Measurements from ENCODE around the gene VPS51. TPM values are rescaled to one million over a fixed set of nuclear protein-coding genes. Genes with fewer than 3 reads are reported as not detected.
A peak's percentile ranks its signal among the peaks of the same experiment; 100 is the strongest.

The VPS51 gene
- total and polyA plus RNA-seq, 9 of the 15 experiments (the other 6 are each of a cell fraction or from before 2014, with no cell fraction given) = 1.8 to 143 (median 46.8) TPM

DNA sequence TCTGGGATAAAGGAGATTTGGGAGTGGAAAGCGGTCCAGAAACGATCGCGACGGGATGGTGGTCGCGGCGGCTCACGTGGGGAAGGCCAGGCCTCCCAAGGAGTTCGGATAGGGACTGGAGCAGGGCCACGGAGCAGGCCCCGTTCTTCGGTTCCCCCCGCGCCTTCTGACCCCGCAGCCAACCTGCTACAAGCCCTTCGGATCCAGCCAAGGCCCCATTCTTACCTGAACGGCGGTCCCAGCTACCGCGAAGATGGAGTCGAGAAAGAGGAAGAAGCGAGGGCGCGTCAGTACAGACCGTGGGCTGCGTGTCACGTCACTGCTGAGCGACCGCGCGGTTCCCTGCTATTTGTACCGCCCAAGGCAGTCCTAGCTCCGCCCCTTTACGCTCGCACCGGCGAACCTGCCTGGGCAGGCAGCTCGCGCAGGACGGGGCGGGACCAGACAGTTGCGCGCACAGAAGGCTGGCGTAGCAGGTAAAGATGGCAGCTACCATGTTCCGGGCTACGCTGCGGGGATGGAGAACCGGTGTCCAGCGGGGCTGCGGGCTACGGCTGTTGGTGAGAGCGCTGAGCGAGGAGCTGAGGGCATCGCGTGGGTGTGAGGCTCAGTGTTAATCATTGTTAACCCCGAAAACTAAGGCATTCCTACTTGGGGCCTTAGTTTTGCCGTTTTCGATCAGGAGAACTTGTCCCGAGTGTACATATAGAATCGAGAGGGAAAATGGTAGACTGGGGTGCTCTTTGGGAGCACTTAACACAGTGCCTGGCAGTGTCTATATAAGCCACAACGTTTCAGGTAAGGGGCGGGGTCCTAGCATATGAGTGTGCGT lies 26.1 kb downstream of the VPS51 start, which contains the start of the genes FAU and MRPL49 (continued):
- TF ChIP-seq, protein P1, sequence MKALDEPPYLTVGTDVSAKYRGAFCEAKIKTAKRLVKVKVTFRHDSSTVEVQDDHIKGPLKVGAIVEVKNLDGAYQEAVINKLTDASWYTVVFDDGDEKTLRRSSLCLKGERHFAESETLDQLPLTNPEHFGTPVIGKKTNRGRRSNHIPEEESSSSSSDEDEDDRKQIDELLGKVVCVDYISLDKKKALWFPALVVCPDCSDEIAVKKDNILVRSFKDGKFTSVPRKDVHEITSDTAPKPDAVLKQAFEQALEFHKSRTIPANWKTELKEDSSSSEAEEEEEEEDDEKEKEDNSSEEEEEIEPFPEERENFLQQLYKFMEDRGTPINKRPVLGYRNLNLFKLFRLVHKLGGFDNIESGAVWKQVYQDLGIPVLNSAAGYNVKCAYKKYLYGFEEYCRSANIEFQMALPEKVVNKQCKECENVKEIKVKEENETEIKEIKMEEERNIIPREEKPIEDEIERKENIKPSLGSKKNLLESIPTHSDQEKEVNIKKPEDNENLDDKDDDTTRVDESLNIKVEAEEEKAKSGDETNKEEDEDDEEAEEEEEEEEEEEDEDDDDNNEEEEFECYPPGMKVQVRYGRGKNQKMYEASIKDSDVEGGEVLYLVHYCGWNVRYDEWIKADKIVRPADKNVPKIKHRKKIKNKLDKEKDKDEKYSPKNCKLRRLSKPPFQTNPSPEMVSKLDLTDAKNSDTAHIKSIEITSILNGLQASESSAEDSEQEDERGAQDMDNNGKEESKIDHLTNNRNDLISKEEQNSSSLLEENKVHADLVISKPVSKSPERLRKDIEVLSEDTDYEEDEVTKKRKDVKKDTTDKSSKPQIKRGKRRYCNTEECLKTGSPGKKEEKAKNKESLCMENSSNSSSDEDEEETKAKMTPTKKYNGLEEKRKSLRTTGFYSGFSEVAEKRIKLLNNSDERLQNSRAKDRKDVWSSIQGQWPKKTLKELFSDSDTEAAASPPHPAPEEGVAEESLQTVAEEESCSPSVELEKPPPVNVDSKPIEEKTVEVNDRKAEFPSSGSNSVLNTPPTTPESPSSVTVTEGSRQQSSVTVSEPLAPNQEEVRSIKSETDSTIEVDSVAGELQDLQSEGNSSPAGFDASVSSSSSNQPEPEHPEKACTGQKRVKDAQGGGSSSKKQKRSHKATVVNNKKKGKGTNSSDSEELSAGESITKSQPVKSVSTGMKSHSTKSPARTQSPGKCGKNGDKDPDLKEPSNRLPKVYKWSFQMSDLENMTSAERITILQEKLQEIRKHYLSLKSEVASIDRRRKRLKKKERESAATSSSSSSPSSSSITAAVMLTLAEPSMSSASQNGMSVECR (CRISPR knock-in tag; IDR thresholded peaks at IDR 0.05) = 0 out of 2 replicates have a peak, but pooled peaks have one; percentile 8
- TF ChIP-seq, protein P2, sequence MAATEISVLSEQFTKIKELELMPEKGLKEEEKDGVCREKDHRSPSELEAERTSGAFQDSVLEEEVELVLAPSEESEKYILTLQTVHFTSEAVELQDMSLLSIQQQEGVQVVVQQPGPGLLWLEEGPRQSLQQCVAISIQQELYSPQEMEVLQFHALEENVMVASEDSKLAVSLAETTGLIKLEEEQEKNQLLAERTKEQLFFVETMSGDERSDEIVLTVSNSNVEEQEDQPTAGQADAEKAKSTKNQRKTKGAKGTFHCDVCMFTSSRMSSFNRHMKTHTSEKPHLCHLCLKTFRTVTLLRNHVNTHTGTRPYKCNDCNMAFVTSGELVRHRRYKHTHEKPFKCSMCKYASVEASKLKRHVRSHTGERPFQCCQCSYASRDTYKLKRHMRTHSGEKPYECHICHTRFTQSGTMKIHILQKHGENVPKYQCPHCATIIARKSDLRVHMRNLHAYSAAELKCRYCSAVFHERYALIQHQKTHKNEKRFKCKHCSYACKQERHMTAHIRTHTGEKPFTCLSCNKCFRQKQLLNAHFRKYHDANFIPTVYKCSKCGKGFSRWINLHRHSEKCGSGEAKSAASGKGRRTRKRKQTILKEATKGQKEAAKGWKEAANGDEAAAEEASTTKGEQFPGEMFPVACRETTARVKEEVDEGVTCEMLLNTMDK (IDR thresholded peaks at IDR 0.05; ENCODE audit: borderline replicate concordance, insufficient read depth, low read depth, low read length, poor library complexity, severe bottlenecking) = no peak
- no peak for TF ChIP-seq PYGO2 (tag; IDR thresholded peaks at IDR 0.05)
- TF ChIP-seq SLC30A9 (CRISPR knock-in tag; IDR thresholded peaks at IDR 0.05) = no peak
- no peak for TF ChIP-seq ERF (CRISPR knock-in tag; IDR thresholded peaks at IDR 0.05)
- TF ChIP-seq HNRNPLL (IDR thresholded peaks at IDR 0.05; ENCODE audit: low read depth, low read length, poor library complexity, severe bottlenecking) = peak; percentile 86
- peak; percentile 91 for TF ChIP-seq MYC (IDR thresholded peaks at IDR 0.05; ENCODE audit: low read depth, low read length)
- TF ChIP-seq MYC (CRISPR knock-in tag; IDR thresholded peaks at IDR 0.05; ENCODE audit: borderline replicate concordance, low read depth) = no peak; the same call in none of the 2 replicates
- peak; percentile 99 for TF ChIP-seq RBFOX2 (IDR thresholded peaks at IDR 0.05; ENCODE audit: low read depth, low read length)
- no peak for TF ChIP-seq PHB (CRISPR knock-in tag; IDR thresholded peaks at IDR 0.05)
- TF ChIP-seq, protein P3, sequence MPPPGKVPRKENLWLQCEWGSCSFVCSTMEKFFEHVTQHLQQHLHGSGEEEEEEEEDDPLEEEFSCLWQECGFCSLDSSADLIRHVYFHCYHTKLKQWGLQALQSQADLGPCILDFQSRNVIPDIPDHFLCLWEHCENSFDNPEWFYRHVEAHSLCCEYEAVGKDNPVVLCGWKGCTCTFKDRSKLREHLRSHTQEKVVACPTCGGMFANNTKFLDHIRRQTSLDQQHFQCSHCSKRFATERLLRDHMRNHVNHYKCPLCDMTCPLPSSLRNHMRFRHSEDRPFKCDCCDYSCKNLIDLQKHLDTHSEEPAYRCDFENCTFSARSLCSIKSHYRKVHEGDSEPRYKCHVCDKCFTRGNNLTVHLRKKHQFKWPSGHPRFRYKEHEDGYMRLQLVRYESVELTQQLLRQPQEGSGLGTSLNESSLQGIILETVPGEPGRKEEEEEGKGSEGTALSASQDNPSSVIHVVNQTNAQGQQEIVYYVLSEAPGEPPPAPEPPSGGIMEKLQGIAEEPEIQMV (tag; conservative IDR thresholded peaks at IDR 0.05; ENCODE audit: low read depth) = no peak
- peak in 1 of 2 experiments; percentile 95; a peak in 1 of 4 replicates for TF ChIP-seq TEAD1 (CRISPR knock-in tag; IDR thresholded peaks at IDR 0.05)
- TF ChIP-seq HNRNPL (IDR thresholded peaks at IDR 0.05; ENCODE audit: low read depth, low read length) = 0 out of 2 replicates have a peak, but pooled peaks have one; percentile 22

Measured in K562 (cell line).